GM12873 (cell line): ENCODE results near the gene JAKMIP3.

Experiments used
- TF ChIP-seq, protein P1 (sequence below): IDR thresholded peaks from 2 replicates; pipeline ENCODE4 v1.5.1; 2012; ENCODE audit warnings: low read depth, mild to moderate bottlenecking, moderate library complexity, low read length, control low read depth; ENCODE audit not compliant: insufficient read depth; ENCODE audit errors: missing control alignments

JAKMIP3 gene

GRCh38 chr10:132056663-132057062 is 9.1 kb upstream of the JAKMIP3 start:
- TF ChIP-seq, protein P1, sequence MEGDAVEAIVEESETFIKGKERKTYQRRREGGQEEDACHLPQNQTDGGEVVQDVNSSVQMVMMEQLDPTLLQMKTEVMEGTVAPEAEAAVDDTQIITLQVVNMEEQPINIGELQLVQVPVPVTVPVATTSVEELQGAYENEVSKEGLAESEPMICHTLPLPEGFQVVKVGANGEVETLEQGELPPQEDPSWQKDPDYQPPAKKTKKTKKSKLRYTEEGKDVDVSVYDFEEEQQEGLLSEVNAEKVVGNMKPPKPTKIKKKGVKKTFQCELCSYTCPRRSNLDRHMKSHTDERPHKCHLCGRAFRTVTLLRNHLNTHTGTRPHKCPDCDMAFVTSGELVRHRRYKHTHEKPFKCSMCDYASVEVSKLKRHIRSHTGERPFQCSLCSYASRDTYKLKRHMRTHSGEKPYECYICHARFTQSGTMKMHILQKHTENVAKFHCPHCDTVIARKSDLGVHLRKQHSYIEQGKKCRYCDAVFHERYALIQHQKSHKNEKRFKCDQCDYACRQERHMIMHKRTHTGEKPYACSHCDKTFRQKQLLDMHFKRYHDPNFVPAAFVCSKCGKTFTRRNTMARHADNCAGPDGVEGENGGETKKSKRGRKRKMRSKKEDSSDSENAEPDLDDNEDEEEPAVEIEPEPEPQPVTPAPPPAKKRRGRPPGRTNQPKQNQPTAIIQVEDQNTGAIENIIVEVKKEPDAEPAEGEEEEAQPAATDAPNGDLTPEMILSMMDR, result no peak

DNA sequence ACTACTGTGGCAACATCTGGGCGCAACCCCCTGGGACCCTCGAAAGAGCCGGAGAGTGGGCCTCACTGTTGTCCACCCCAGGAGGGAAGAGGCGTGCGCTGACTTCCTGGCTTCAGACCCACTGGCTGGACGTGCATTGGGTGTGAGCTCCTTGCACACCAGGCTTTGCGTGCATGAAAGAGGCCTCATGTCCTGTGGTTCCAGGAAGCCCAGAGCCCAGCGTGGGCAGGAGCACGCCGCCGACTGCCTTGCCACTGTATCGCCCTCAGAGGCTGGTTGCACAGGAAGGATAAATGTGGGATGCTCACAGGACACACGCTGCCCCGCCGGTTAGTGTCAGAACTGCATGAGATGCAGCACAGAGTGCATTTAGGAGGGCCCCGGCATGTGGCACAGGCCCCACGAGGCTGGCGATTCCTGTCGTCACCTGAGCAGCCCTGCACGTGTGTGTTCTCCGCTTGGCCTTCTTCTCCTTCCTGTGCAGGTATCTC is 8.5 kb upstream of the JAKMIP3 start:
- TF ChIP-seq, protein P1, result no peak

GRCh38 chr10:132058111-132058745 is 7.5 kb upstream of the JAKMIP3 start:
- TF ChIP-seq, protein P1, result no peak

GRCh38 chr10:132058793-132059759 is 6.7 kb upstream of the JAKMIP3 start:
- TF ChIP-seq, protein P1, result no peak

DNA sequence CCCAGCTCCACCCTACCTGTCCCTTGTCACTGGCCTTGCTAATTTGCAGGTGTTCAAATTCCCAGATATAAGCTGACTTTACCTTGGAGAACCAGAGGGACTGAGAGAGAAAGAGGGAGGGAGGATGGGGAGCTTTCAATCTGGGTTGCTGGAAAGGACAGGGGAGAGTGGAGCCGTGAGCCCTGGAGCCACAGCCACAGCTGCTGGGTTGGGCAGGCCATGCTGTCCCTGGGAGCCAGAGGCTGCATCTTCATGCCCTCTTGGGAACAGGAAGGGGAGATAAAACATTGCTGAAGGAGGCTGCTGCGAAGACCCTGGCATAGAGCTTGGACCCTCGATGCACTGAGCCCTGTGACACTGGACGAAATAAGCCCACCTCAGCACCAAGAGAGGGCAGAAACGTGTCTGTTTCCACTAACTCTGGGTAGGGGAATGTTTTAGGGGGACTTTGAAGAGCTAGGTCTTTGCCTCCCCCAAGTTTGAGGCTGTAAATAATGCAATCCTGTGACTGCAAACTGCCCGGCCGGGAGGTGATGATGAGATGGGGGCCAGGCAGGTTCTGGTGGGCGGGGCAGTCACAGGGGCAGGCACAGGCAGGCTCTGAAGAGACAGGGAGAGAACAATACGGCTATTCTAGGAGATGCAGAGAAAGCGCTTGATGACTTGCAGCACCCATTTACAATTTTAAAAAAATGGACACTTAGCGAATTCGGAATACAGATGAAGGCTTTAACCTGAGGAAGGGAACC is 5.8 kb upstream of the JAKMIP3 start:
- TF ChIP-seq, protein P1, result no peak

DNA sequence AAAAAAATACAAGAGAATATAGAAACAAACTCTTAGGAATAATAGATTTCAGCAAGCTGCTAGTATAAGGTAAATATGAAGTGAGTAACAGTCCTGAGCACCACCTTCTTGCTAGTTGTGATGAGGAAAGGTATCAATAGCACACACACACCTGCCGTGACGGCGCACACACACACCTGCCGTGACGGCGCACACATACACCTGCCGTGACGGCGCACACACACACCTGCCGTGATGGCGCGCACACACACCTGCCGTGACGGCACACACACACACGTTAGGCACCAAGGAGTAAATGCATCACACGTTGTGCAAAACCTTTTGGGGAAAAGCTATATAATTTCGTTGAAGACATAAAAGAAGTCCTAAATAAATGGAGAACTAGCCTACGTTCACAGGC is 4.7 kb upstream of the JAKMIP3 start:
- TF ChIP-seq, protein P1, result no peak
